SK-N-SH (cell line): ENCODE results near the gene CADM1. TPM values are rescaled to one million over a fixed set of nuclear protein-coding genes. Genes with fewer than 3 reads are reported as not detected.

ENCODE experiments used
- CTCF ChIA-PET: fragments of 300-600, 350-600 bp; formaldehyde crosslinking; extraction: SDS; loops from one replicate; lab custom pipeline; 2021; lab: Yijun Ruan, JAX
- POLR2A ChIA-PET: fragments of 350-600 bp; sonication (Branson Sonifier 250); formaldehyde crosslinking; extraction: SDS; loops from one replicate; lab custom pipeline; 2020; ENCODE audit warnings: antibody characterized with exemption, inconsistent platforms; lab: Yijun Ruan, JAX
- DNase-seq: peaks from one replicate; pipeline ENCODE4 v3.0.0; 2012
- H2AFZ ChIP-seq: fragments of 200-600 bp; sonication (generic); 2 replicates; pipeline ENCODE4 v1.8.1; 2016; ENCODE audit warnings: antibody characterized with exemption, mild to moderate bottlenecking, low read depth
- H3F3A ChIP-seq: fragments of 200-600 bp; sonication (generic); replicated peaks from 2 replicates; pipeline ENCODE3; 2016; ENCODE audit warnings: antibody characterized with exemption, mild to moderate bottlenecking; ENCODE audit not compliant: insufficient read depth
- H3K27ac ChIP-seq, 2 experiments: fragments of 200-500 bp in 1 of 2; fragments of 200-600 bp in 1 of 2; sonication (Bioruptor generic) in 1 of 2; sonication (generic), shearing (Covaris generic) in 1 of 2; 2 replicates each; pipeline versions ENCODE4 v1.5.1 to v1.6.1; 2014 to 2016; ENCODE audit warnings: low read depth in 2 of 2, inconsistent platforms in 1 of 2, low read length in 1 of 2, mild to moderate bottlenecking in 1 of 2, mixed read lengths in 1 of 2
- H3K27me3 ChIP-seq: fragments of 200-600 bp; sonication (generic), shearing (Covaris generic); 2 replicates; pipeline ENCODE4 v1.6.1; 2016; ENCODE audit warnings: mixed run types; ENCODE audit not compliant: insufficient read depth
- H3K36me3 ChIP-seq, 2 experiments: fragments of 200-500 bp in 1 of 2; fragments of 200-600 bp in 1 of 2; sonication (Bioruptor generic) in 1 of 2; sonication (generic) in 1 of 2; replicated peaks in 1 of 2; 2 replicates each; pipeline versions ENCODE3 to v1.5.1; 2014 to 2016; ENCODE audit warnings: low read length in 1 of 2, mild to moderate bottlenecking in 1 of 2; ENCODE audit not compliant: insufficient read depth in 2 of 2, control insufficient read depth in 1 of 2
- H3K4me1 ChIP-seq, 2 experiments: fragments of 200-500 bp in 1 of 2; fragments of 200-600 bp in 1 of 2; sonication (Bioruptor generic) in 1 of 2; sonication (generic), shearing (Covaris generic) in 1 of 2; 2 replicates each; pipeline versions ENCODE4 v1.5.1 to v1.6.1; 2014 to 2016; ENCODE audit warnings: low read depth in 1 of 2, low read length in 1 of 2, mixed run types in 1 of 2; ENCODE audit not compliant: insufficient read depth in 2 of 2, control insufficient read depth in 1 of 2
- H3K4me2 ChIP-seq: fragments of 200-600 bp; sonication (generic), shearing (Covaris generic); 2 replicates; pipeline ENCODE4 v1.6.1; 2017; ENCODE audit warnings: mixed run types
- H3K4me3 ChIP-seq, 2 experiments: fragments of 200-500 bp in 1 of 2; fragments of 200-600 bp in 1 of 2; sonication (Bioruptor generic) in 1 of 2; sonication (generic), shearing (Covaris generic) in 1 of 2; 2 replicates each; pipeline versions ENCODE4 v1.5.1 to v1.8.1; 2014 to 2016; ENCODE audit warnings: low read depth in 2 of 2, inconsistent platforms in 1 of 2, low read length in 1 of 2, mild to moderate bottlenecking in 1 of 2, mixed read lengths in 1 of 2, moderate library complexity in 1 of 2
- H3K79me2 ChIP-seq: fragments of 200-600 bp; sonication (generic); 2 replicates; pipeline ENCODE4 v1.8.1; 2017; ENCODE audit warnings: mild to moderate bottlenecking; ENCODE audit not compliant: insufficient read depth
- H3K9ac ChIP-seq: fragments of 200-600 bp; sonication (generic); 2 replicates; pipeline ENCODE4 v1.6.1; 2017; ENCODE audit warnings: mixed run types
- H3K9me2 ChIP-seq: fragments of 200-600 bp; sonication (generic); 2 replicates; pipeline ENCODE4 v1.6.1; 2017; ENCODE audit warnings: mixed run types
- H3K9me3 ChIP-seq: fragments of 200-600 bp; sonication (generic); 2 replicates; pipeline ENCODE4 v1.6.1; 2017; ENCODE audit warnings: mixed run types, mild to moderate bottlenecking, moderate library complexity
- H4K20me1 ChIP-seq: fragments of 200-600 bp; sonication (generic); 2 replicates; pipeline ENCODE4 v1.6.1; 2017; ENCODE audit warnings: mild to moderate bottlenecking, mixed run types; ENCODE audit not compliant: insufficient read depth
- CHD2 ChIP-seq: fragments of 150-350 bp; IDR thresholded peaks from 2 replicates; pipeline ENCODE4 v1.6.1; 2018; ENCODE audit warnings: low read length; ENCODE audit not compliant: partially characterized antibody
- FOSL2 ChIP-seq: IDR thresholded peaks from 2 replicates; pipeline ENCODE4 v1.4.0; 2012; ENCODE audit warnings: low read depth, mild to moderate bottlenecking, moderate library complexity, borderline replicate concordance
- GABPA ChIP-seq: IDR thresholded peaks from 2 replicates; pipeline ENCODE4 v1.4.0; 2012; ENCODE audit warnings: low read depth, mild to moderate bottlenecking
- GATA2 ChIP-seq: sonication (generic); formaldehyde crosslinking; IDR thresholded peaks from 2 replicates; pipeline ENCODE4 v1.5.0; 2020; ENCODE audit warnings: mild to moderate bottlenecking, missing genetic modification reagents
- NFIC ChIP-seq: IDR thresholded peaks from 2 replicates; pipeline ENCODE4 v1.4.0; 2012; ENCODE audit warnings: borderline replicate concordance
- NRF1 ChIP-seq: IDR thresholded peaks from 2 replicates; pipeline ENCODE4 v1.6.1; 2012; ENCODE audit warnings: low read depth, mild to moderate bottlenecking, low read length
- POLR2AphosphoS5 ChIP-seq: IDR thresholded peaks from 2 replicates; pipeline ENCODE4 v1.6.1; 2012; ENCODE audit warnings: low read depth, low read length
- RCOR1 ChIP-seq: fragments of 150-350 bp; IDR thresholded peaks from 2 replicates; pipeline ENCODE4 v1.6.1; 2017; ENCODE audit warnings: antibody characterized with exemption, low read length
- RXRA ChIP-seq: IDR thresholded peaks from 2 replicates; pipeline ENCODE4 v1.4.0; 2012; ENCODE audit warnings: low read depth, mild to moderate bottlenecking, borderline replicate concordance
- SIN3A ChIP-seq: IDR thresholded peaks from 2 replicates; pipeline ENCODE4 v1.6.1; 2012; ENCODE audit warnings: low read depth, mild to moderate bottlenecking, low read length, moderate library complexity, borderline replicate concordance
- TAF1 ChIP-seq: IDR thresholded peaks from 2 replicates; pipeline ENCODE4 v1.6.1; 2012; ENCODE audit warnings: low read depth, mild to moderate bottlenecking, low read length, moderate library complexity, borderline replicate concordance
- TEAD4 ChIP-seq: IDR thresholded peaks from 2 replicates; pipeline ENCODE4 v1.4.0; 2012; ENCODE audit warnings: mild to moderate bottlenecking, borderline replicate concordance; ENCODE audit not compliant: insufficient read depth
- YY1 ChIP-seq: IDR thresholded peaks from 2 replicates; pipeline ENCODE4 v1.4.0; 2012; ENCODE audit warnings: low read depth, mild to moderate bottlenecking
- WGBS: methylation state at CpG from one replicate; pipeline ENCODE4 v1.1.6; 2017; ENCODE audit warnings: low lambda C conversion rate; 5-methylcytosine and 5-hydroxymethylcytosine counted together
- polyA plus RNA-seq, 3 experiments: library from polyadenylated mRNA; depleted of rRNA; stranded (reverse); fragments of >200 nt; gene quantifications; 2 replicates each; pipeline ENCODE4 v1.2.3, GENCODE V29; 2012
- TF ChIP-seq, protein P1 (sequence below): fragments of 150-350 bp; IDR thresholded peaks from 2 replicates; pipeline ENCODE4 v1.6.1; 2017; ENCODE audit warnings: antibody characterized with exemption, low read length, low read depth, borderline replicate concordance
- TF ChIP-seq, protein P2 (sequence below): IDR thresholded peaks from 2 replicates; pipeline ENCODE4 v1.4.0; 2012; ENCODE audit warnings: low read depth
- TF ChIP-seq, protein P3 (sequence below): fragments of 200-600 bp; sonication (generic); IDR thresholded peaks from 2 replicates; pipeline ENCODE4 v1.6.1; 2017; ENCODE audit warnings: antibody characterized with exemption, mild to moderate bottlenecking, moderate library complexity
- TF ChIP-seq, protein P4 (sequence below): IDR thresholded peaks from 2 replicates; pipeline ENCODE4 v1.6.1; 2012; ENCODE audit warnings: mild to moderate bottlenecking, low read depth, low read length, moderate library complexity
- TF ChIP-seq, protein P5 (sequence below): IDR thresholded peaks from 2 replicates; pipeline ENCODE4 v1.4.0; 2012; ENCODE audit warnings: low read depth, borderline replicate concordance

The CADM1 gene
- polyA plus RNA-seq, 1 of the 3 experiments (the other 2 are of a cell fraction), result 7.9 TPM

DNA sequence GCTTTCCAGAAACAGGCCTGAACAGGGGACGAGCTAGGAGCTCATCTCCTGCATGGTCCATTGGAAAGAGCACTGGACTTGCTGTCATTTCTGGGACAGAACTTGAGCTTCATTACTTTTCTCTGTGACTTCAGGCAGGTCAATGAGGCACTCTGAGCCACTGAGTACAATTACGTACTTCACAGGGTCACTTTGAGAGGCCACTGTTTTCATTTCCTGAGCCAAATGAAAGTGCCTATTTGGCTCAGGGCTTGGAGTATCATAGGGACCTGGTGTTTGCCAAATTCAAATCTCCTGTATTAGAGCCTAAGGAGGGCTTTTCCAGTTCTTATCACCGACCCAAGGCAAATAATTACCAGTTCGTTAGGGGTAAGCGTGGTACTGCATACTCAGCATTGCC, 319.3 kb downstream of the CADM1 start:
- Histone ChIP-seq H3K79me2 (no peaks in the 10 kb centered on the region), H4K20me1 (no peaks in the 10 kb centered on the region), H3K27me3 (no peaks in the 10 kb centered on the region), H3F3A (no peaks in the 10 kb centered on the region), H3K9me3 (no peaks in the 10 kb centered on the region), H3K9me2 (no peaks in the 10 kb centered on the region), H3K4me2 (no peak overlapping the region), H3K4me3 (no peak overlapping the region), H3K36me3 (no peaks in the 10 kb centered on the region), H3K9ac (no peak overlapping the region), H2AFZ (no peak overlapping the region), H3K4me1 (peaks cover 0 to 8% of the 10 kb centered on the region in 2 experiments; a peak in 1 of 4 replicates), H3K27ac (no peak overlapping the region)
- TF ChIP-seq CHD2 (no peak), FOSL2 (no peak), NFIC (no peak), GABPA (no peak), TEAD4 (no peak), SIN3A (no peak)
- TF ChIP-seq, protein P1, sequence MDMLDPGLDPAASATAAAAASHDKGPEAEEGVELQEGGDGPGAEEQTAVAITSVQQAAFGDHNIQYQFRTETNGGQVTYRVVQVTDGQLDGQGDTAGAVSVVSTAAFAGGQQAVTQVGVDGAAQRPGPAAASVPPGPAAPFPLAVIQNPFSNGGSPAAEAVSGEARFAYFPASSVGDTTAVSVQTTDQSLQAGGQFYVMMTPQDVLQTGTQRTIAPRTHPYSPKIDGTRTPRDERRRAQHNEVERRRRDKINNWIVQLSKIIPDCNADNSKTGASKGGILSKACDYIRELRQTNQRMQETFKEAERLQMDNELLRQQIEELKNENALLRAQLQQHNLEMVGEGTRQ, result no peak
- TF ChIP-seq, protein P2, sequence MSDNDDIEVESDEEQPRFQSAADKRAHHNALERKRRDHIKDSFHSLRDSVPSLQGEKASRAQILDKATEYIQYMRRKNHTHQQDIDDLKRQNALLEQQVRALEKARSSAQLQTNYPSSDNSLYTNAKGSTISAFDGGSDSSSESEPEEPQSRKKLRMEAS, result no peak
- TF ChIP-seq, protein P3, sequence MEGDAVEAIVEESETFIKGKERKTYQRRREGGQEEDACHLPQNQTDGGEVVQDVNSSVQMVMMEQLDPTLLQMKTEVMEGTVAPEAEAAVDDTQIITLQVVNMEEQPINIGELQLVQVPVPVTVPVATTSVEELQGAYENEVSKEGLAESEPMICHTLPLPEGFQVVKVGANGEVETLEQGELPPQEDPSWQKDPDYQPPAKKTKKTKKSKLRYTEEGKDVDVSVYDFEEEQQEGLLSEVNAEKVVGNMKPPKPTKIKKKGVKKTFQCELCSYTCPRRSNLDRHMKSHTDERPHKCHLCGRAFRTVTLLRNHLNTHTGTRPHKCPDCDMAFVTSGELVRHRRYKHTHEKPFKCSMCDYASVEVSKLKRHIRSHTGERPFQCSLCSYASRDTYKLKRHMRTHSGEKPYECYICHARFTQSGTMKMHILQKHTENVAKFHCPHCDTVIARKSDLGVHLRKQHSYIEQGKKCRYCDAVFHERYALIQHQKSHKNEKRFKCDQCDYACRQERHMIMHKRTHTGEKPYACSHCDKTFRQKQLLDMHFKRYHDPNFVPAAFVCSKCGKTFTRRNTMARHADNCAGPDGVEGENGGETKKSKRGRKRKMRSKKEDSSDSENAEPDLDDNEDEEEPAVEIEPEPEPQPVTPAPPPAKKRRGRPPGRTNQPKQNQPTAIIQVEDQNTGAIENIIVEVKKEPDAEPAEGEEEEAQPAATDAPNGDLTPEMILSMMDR, result no peak
- ChIA-PET CTCF (interaction anchor here (0.6 to 2.0 kb wide), 2 partner anchors 16 to 320 kb away, joined by 3 to 4 read pairs; no protein-coding TSS in a partner anchor), POLR2A (no interaction called here)
- WGBS, result 74% methylated on average over 5 of the region's 5 CpGs
- no peak for DNase-seq

DNA sequence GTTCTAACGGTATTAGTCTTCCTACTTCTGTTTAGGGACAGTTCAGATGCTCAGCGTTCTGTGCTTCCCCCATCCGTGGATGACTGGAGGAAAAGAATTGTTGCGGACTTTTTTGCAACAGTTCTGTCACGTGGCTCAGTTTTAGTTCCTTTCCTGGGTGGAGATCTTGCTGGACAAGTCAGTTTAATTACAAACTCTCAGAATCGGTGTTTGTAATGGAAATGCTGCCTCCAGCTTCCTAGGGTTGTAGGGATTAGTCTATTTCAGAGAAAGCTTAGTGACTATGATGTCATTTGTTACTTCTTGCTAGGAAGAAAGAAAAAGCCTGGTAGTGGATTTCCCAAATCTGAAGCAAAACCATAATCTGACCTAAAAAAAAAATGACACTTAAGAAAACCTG, 320.4 kb downstream of the CADM1 start:
- H4K20me1 ChIP-seq, result no peaks in the 10 kb centered on the region
- CTCF ChIA-PET, result interaction anchor here (2.0 to 5.1 kb wide), 2 partner anchors 15 to 17 kb away, joined by 4 to 40 read pairs; no protein-coding TSS in a partner anchor
- peaks cover 0 to 8% of the 10 kb centered on the region in 2 experiments; a peak in 1 of 4 replicates for H3K4me1 ChIP-seq
- no peaks in the 10 kb centered on the region for H3K79me2 ChIP-seq
- POLR2A ChIA-PET, result no interaction called here
- 69% methylated on average over 6 of the region's 6 CpGs for WGBS
- no peak overlapping the region for H3K4me2 ChIP-seq
- no peak overlapping the region for H3K4me3 ChIP-seq
- H3K36me3 ChIP-seq, result no peaks in the 10 kb centered on the region
- H3K27ac ChIP-seq, result no peak overlapping the region
- no peak for DNase-seq
- H3K9me3 ChIP-seq, result no peaks in the 10 kb centered on the region
- no peaks in the 10 kb centered on the region for H3K27me3 ChIP-seq
- H2AFZ ChIP-seq, result no peak overlapping the region
- H3K9ac ChIP-seq, result no peak overlapping the region
- H3F3A ChIP-seq, result no peaks in the 10 kb centered on the region
- no peaks in the 10 kb centered on the region for H3K9me2 ChIP-seq
- TF ChIP-seq GATA2, result no peak
- TF ChIP-seq GABPA, result no peak
- no peak for TF ChIP-seq RXRA
- no peak for TF ChIP-seq POLR2AphosphoS5
- TF ChIP-seq, protein P2, result no peak
- TF ChIP-seq RCOR1, result no peak
- no peak for TF ChIP-seq NRF1
- TF ChIP-seq NFIC, result no peak
- no peak for TF ChIP-seq TAF1
- no peak for TF ChIP-seq YY1
- TF ChIP-seq, protein P4, sequence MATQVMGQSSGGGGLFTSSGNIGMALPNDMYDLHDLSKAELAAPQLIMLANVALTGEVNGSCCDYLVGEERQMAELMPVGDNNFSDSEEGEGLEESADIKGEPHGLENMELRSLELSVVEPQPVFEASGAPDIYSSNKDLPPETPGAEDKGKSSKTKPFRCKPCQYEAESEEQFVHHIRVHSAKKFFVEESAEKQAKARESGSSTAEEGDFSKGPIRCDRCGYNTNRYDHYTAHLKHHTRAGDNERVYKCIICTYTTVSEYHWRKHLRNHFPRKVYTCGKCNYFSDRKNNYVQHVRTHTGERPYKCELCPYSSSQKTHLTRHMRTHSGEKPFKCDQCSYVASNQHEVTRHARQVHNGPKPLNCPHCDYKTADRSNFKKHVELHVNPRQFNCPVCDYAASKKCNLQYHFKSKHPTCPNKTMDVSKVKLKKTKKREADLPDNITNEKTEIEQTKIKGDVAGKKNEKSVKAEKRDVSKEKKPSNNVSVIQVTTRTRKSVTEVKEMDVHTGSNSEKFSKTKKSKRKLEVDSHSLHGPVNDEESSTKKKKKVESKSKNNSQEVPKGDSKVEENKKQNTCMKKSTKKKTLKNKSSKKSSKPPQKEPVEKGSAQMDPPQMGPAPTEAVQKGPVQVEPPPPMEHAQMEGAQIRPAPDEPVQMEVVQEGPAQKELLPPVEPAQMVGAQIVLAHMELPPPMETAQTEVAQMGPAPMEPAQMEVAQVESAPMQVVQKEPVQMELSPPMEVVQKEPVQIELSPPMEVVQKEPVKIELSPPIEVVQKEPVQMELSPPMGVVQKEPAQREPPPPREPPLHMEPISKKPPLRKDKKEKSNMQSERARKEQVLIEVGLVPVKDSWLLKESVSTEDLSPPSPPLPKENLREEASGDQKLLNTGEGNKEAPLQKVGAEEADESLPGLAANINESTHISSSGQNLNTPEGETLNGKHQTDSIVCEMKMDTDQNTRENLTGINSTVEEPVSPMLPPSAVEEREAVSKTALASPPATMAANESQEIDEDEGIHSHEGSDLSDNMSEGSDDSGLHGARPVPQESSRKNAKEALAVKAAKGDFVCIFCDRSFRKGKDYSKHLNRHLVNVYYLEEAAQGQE, result no peak
- no peak for TF ChIP-seq SIN3A
- TF ChIP-seq, protein P5, sequence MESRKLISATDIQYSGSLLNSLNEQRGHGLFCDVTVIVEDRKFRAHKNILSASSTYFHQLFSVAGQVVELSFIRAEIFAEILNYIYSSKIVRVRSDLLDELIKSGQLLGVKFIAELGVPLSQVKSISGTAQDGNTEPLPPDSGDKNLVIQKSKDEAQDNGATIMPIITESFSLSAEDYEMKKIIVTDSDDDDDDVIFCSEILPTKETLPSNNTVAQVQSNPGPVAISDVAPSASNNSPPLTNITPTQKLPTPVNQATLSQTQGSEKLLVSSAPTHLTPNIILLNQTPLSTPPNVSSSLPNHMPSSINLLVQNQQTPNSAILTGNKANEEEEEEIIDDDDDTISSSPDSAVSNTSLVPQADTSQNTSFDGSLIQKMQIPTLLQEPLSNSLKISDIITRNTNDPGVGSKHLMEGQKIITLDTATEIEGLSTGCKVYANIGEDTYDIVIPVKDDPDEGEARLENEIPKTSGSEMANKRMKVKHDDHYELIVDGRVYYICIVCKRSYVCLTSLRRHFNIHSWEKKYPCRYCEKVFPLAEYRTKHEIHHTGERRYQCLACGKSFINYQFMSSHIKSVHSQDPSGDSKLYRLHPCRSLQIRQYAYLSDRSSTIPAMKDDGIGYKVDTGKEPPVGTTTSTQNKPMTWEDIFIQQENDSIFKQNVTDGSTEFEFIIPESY, result no peak
- no peak for TF ChIP-seq FOSL2
